Measurements from ENCODE around the gene OTULIN. TPM values are rescaled to one million over a fixed set of nuclear protein-coding genes. Genes with fewer than 3 reads are reported as not detected.

OTULIN gene
- total and polyA plus RNA-seq, 2 of the 8 experiments (the other 6 are each of a cell fraction or from before 2014, with no cell fraction given): 5.2 to 34.8 TPM

DNA sequence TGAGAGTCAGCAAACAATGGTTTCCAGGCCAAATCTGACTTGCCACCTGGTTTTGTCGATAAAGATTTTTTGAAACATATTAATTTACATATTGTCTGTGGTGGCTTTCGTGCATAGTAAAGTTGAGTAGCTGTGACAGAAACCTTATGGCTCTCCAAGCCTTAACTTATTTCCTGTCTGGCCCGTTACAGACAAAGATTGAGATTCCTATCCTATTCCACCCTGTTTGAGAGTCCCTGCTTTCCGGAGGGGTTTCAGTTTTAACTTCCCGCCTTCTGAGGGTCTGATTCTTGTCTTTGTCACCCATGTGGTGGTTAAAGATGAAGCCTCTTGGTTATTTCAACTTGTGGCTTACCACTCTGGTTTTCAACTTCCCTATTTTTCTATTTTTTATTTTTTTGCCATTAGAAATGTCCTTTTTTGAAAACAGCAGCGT is 11.4 kb downstream of the OTULIN start:
- Histone ChIP-seq H3K9me3 (ENCODE audit: insufficient read depth in 2 of 2, low read depth in 1 of 2, low read length in 1 of 2) (no peaks in the 10 kb centered on the region), H3K27ac (ENCODE audit: low read depth, low read length) (no peak overlapping the region), H3K4me3 (ENCODE audit: extremely low read depth in 1 of 4, insufficient read depth in 2 of 4, low read depth in 3 of 4, low read length in 4 of 4) (no peak overlapping the region), H3K27me3 (replicated peaks in 1 of 4; ENCODE audit: control insufficient read depth in 3 of 4, extremely low read depth in 1 of 4, insufficient read depth in 3 of 4, low read length in 3 of 4) (no peaks in the 10 kb centered on the region), H2BK20ac (ENCODE audit: low read length) (no peak overlapping the region), H3K79me1 (ENCODE audit: low read depth, low read length) (peaks cover 11% of the 10 kb centered on the region; the same call in 1 of the 2 replicates), H2BK12ac (ENCODE audit: low read depth, low read length) (no peak overlapping the region; the same call in 1 of the 2 replicates), H3K23me2 (ENCODE audit: low read depth, low read length) (no peaks in the 10 kb centered on the region), H3K14ac (ENCODE audit: insufficient read length) (no peak overlapping the region), H4K8ac (ENCODE audit: extremely low read depth, insufficient read depth, low read length) (no peak overlapping the region), H2BK15ac (ENCODE audit: low read length) (no peak overlapping the region), H2BK5ac (ENCODE audit: low read depth, low read length) (no peak overlapping the region), H3K79me2 (ENCODE audit: control insufficient read depth in 1 of 2, insufficient read depth in 2 of 2, low read length in 2 of 2) (peaks cover 0 to 53% of the 10 kb centered on the region in 2 experiments; a peak in 3 of 4 replicates), H3K36me3 (ENCODE audit: control insufficient read depth in 2 of 4, insufficient read depth in 4 of 4, low read length in 3 of 4) (peaks cover 0 to 7% (median 2%) of the 10 kb centered on the region in 4 experiments; a peak in 3 of 8 replicates), H3K56ac (replicated peaks; ENCODE audit: insufficient read length, low read depth, low read length) (no peak overlapping the region), H4K91ac (replicated peaks; ENCODE audit: insufficient read length, low read length) (no peak overlapping the region), H3K4ac (replicated peaks; ENCODE audit: insufficient read length, low read depth, low read length) (no peak overlapping the region), H3K4me2 (ENCODE audit: insufficient read depth in 1 of 2, low read depth in 2 of 2, low read length in 2 of 2) (no peak overlapping the region), H2AFZ (ENCODE audit: low read length) (no peak overlapping the region), H3K18ac (ENCODE audit: extremely low read depth, low read length) (no peak overlapping the region), H2AK5ac (ENCODE audit: low read depth, low read length) (no peak overlapping the region), H3K9ac (replicated peaks in 1 of 4; ENCODE audit: extremely low read depth in 1 of 4, low read depth in 3 of 4, low read length in 3 of 4) (no peak overlapping the region), H4K20me1 (replicated peaks in 1 of 2; ENCODE audit: control insufficient read depth in 1 of 2, insufficient read depth in 2 of 2, low read length in 2 of 2) (peaks cover 1 to 4% of the 10 kb centered on the region in 2 experiments), H4K5ac (ENCODE audit: insufficient read length, low read depth, low read length) (no peak overlapping the region), H2BK120ac (replicated peaks; ENCODE audit: low read depth, low read length) (no peak overlapping the region), H3K23ac (ENCODE audit: insufficient read length) (no peak overlapping the region), H3K4me1 (replicated peaks in 1 of 4; ENCODE audit: control insufficient read depth in 3 of 4, insufficient read depth in 4 of 4, low read length in 3 of 4) (peaks cover 3 to 14% (median 7%) of the 10 kb centered on the region in 4 experiments; a peak in 5 of 7 replicates)
- WGBS, 2 experiments (ENCODE audit: extremely low coverage in 1 of 2, insufficient coverage in 1 of 2, insufficient read length in 1 of 2, insufficient replicate concordance in 2 of 2, low coverage in 1 of 2, low lambda C conversion rate in 2 of 2, missing lambda C conversion rate in 1 of 2): 87% methylated on average over 6 of the region's 6 CpGs; no CpG with 5 or more reads in 1 of the 2 experiments
- POLR2A ChIA-PET (ENCODE audit: partially characterized antibody): no interaction called here
- CTCF ChIA-PET (ENCODE audit: partially characterized antibody): interaction anchor here (0.7 to 2.0 kb wide), 5 partner anchors 9 to 186 kb away, joined by 3 to 12 read pairs (median 3); no protein-coding TSS in a partner anchor
- TF ChIP-seq, protein P1, sequence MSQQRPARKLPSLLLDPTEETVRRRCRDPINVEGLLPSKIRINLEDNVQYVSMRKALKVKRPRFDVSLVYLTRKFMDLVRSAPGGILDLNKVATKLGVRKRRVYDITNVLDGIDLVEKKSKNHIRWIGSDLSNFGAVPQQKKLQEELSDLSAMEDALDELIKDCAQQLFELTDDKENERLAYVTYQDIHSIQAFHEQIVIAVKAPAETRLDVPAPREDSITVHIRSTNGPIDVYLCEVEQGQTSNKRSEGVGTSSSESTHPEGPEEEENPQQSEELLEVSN (IDR thresholded peaks at IDR 0.05): peak; percentile 71
- no peak for TF ChIP-seq FOSL1 (IDR thresholded peaks at IDR 0.05; ENCODE audit: insufficient read depth, low read depth, low read length)
- no peak for DNase-seq (ENCODE audit: low read depth in 1 of 2, low spot score in 2 of 2)
- no peak for FAIRE-seq
